ENCODE results near the gene ADARB1.

ADARB1 gene

DNA sequence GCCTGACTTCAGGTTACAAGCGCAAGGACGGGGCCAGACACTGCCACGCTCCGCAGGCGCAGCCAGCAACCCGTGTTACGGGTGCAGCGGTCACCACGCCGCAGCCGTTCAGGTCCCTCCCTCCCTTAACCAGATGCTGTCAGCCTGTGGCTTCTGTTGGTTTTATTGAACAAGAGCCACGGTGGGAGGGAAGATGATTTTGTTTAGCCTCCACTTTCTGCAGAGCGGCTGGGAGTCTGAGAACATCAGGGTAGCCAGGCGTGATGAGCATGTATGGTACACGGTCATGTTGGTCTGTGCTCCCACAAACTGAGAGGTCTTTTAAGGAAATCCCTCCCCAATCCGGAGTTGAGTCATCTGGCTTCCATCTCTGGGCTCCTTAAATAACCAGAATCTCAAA is 18.5 kb upstream of the ADARB1 start:
- DNase-seq: no peak

DNA sequence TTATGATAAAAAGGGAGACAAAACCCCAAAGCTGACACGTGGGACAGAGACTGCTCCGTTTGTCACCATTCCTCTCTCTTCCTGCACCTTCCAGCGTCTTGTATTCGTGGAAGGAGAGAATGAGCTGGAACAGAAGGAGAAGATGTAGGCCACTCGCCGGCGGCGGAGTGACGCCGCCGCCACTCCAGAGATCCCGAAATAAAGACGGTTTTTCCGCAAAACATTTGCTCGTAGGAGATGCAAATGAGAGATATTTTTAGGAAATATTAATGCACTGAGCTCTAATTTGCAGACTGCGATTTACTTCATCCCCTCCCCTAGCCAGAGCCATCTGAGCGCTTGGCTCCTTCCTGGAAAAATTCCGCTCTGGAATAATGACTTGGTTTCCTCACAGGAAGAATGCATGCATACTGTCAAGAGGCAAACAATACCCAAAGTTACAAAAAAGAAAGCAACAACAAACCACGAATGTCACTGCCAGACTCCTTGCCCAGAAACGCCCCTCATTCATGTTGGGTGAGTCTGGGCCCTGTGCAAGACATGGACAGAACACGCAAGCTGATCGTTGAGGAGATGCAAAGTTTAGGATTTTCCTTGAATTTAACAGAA is 18.0 kb upstream of the ADARB1 start:
- DNase-seq: no peak

DNA sequence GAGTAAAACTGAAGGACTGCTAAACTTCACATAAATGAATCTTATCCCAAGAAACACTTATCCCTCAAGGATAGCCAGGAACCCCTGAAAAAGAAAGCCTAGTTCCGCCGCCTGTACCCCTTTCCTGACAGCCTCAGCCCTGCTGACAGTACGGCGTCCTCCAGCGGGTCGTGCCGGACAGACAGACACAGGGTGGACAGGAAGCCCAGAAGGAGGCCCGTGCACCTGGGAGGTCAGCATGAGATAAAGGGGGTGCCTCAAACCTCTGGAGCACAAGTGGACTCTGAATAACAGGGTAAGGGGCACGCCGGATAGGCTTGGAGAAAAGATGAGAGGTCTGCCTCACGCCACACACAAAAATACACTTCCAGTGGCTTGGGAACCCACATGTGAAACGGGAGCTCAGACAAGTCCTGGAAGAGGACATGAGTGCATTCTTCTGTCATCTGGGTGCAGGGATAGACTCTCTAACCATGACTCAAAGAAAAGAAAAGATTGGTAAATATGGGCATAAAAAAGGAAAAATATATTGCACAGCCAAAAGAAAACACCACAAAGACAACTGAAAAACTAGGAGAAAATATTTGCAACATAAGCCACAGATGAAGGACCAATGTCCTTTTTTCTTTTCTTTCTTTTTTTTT is 17.3 kb upstream of the ADARB1 start:
- no peak for DNase-seq

DNA sequence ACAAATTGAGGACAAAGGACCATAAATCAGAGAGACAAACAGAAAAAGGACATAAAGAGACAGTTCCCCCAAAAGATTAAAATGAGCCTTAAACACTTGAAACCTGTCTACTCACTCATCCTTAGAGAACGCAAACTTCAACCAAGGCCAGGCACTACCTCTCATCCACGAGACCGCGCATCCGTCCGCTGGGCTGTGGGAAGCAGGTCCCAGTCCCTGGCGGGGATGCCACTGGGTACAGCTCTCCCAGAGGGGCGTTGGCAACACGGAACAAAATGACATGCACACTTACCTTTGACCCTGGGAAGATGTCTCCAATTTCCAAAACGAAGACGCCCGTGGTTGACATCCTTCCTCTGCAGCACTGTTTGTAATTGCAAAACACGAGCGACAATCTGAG is 16.5 kb upstream of the ADARB1 start:
- DNase-seq: no peak

DNA sequence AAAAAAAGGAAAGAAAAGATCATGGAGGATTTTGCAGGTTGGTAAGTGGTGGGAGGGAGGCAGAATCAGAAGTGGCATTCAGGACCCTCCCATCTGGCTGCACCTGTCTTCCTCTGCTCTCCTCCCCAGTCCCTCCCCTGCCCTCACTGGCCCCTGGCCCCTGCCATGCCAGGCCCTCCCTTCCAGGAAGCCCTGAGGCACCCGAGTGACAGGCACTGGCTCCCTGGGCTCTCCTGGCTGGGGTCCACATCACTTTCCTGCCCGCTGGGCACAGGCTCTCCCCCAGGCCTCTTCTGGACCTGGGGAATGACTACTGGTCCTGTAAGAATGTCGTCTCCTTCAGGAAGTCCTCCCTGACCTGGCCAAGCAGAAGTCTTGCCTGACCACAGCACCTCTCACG is 15.3 kb upstream of the ADARB1 start:
- no peak for DNase-seq

DNA sequence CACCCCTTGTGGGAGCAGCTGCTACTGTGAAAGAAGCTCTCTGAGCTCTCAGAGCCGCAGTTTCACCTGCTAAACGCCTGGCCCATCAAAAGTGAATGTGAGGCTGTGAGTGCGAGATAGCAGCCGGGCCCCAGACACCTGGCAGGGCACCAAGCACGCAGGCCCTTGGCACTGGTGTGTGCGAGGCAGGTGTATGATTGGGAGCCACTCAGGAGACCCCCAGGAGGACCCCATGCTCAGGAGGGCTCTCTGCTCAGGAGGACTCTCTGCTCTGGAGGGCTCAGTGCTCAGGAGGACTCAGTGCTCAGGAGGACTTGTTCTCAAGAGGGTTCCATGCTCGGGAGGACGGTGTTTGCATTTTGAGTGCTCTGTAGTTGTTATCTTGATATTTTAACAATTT is 14.3 kb upstream of the ADARB1 start:
- no peak for DNase-seq

DNA sequence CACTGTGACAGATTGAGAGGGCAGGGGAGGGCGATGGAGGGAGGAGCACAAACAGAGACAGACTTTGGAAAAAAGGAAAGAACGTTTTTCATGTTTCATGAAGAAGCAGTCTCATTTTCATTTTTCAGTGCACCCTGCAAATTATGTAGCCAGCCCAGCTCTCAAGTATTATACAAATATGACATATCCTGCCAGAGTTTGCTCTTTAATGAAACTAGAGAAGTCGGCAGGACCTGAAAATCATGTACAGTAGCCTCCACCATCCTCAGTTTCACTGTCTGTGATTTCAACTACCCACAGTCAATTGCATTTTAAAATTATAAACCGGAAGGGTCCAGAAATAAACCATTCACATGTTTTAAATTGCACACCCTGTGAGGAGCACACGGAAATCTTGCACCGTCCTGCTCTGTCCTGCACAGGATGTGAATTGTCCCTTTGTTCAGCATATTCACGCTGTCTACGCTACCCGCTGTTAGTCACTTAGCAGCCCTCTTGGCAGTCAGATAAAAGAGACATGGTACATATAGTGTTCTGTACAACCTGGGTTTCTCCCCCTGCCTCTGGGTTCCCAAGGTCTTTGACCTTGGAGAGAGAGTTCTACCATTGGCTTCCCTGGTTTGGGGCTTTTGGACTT is 13.6 kb upstream of the ADARB1 start:
- DNase-seq: no peak

DNA sequence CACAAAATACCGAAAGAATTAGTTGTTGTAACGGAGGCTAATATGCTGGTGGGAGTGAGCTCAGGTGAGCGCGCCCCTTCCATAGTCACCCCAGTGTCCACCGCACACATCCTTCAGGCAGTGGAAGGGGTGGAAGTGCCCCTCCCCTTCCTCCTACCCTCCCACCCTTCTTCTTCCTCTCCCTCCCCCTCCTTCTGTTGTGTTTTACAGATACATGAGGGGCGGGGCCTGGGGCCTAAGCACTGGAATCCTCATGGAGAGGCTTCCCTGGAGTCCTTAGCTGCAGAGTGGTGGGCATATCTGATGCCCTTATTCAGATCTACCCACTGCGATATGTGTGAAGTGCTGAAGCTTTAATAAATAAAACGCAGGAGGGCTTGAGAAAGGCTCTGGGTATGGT is 10.3 kb upstream of the ADARB1 start:
- DNase-seq: no peak

DNA sequence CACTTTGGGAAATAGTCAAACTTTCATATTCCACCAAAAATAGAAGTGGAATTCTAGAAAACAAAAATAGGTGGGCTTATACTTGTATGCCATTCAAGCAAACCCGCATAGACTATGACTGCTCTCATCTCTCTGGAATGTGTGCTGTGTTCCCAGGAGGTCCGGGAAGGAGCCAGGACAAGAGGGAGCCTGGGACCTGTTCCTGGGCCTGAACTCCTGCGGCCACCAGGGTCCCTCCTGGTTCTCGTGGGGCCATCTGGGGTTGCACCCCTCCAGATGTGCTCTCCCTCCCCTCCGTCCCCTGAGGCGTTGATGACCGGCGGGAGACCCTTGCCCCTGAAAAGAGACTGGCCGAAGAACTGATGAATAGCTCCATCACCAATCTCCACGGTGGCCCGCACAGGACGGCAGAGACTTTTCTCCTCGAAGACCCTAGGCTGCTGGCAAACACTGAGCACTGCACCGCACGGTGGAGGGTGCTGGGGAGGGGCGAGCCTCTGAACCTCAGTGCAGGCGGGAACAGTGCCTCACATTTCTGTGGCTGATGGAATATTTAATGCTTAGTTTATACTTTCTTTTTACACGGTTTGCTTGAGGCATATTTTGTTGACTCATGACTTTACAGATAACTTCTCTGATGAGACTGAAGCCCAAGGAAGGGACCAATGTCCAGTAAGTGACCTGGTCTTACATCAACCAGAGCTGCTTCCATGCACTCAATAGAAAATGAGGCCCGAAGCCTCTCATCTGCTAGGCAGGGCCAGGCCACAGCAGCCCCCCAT is 9.6 kb upstream of the ADARB1 start:
- no peak for DNase-seq

DNA sequence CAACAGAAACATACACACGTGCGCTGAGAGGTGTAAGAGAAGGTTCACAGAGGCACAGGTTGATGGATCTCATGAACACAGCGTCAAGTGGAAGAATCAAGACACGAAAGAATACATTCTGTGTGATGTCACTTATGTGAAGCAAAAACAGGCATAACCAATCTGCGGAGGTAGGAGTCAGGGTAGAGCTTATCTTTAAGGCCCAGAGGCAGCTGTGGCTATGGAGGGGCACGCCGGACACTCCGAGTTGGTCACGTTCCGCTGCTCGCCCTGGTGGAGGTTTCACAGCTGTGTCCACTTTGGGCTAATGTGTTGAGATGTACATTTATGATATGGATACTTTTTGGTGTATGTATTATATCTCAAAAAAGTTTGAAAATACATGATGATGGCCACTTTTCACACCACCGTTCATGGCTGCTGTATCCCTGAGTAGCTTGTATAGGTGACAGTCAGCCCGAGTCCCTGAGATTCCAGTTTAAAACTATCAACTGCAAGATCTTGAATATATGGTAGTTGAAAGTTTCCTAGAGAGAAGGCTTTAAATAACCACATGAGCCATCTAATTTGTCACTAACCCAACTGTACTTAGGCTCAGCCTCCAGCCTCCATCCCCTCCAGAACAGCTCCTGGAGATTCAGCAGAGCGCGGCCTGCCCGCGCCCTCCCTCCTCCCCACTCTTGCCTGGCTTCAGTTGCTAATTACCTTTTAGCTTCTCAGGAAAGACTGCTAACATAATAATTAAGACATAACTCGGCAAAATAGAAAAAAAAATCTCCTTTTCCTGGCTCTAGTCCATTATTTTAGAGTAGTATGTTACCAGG is 6.7 kb upstream of the ADARB1 start:
- no peak for DNase-seq

DNA sequence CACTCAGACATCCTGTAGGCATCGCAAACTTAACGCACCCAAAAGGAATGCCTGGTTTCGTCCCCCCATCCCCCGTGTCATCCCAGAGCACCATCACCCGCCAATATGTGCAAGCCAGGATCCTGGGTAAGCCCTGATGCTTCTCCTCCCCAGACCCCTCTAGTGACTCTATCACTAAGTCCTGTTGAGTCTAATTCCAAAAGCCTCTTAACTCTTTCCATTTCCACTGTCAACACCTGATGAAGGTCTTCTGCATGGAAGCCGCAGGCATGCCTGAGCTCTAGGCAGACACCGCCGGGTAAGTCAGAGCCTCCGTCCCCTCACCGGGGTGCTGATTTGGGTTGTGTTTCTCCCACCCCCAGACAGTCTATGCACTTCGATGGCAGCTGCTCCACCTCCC is 5.3 kb upstream of the ADARB1 start:
- no peak for DNase-seq

DNA sequence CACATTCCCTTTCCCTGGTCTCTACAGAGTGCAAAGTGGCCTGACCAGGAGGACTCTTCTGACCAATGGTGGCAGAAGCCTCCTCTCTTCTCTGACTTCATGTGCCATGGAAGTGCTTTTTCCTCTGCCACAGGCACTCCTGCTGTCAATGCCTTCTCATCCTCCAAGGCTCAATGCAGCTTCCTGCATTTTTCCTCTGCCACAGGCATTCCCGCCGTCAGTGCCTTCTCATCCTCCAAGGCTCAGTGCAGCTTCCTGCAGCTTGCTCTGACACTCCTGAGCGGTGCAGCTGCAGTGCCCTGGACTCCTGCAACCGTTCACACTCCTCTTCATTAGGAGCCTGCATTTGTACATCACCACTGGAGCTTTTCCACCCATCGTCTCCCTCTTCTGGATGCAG is 4.7 kb upstream of the ADARB1 start:
- DNase-seq: no peak

DNA sequence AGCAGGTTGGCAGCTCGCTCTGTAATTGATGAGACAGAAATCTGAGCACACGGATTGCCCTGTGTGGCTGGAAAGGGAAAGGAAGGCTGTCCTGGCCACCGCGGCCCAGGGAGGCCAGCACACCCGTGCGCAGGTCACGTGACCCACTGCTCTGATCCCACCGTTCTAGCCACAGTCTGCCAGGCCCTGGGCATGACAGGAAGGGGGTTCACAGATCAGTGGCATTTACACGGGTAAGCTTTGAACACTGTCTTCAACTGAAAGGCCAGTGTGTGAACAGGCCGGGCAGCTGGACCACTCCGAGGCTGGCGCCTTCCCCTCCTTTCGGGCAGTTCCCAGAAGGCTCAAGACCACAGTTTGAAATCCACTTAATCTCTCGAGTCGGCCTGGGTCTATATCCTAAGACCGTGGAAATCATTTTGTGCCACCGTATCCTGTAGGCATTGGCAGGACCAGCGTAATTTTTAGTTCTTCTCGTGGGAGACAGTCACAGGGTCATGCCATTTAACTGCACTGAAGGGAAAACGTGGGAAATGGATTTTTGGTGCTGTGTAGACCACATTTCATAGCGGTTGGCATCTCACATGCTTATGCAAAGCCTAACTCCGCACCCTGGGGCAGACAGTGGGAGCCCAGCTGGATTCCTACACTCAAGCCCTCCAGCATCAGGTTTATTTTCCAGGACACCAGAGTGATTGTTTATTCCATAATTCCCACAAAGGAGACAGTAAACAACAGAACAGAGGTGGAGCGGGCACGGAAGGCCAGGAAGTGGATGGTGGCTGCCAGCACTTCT is 3.1 kb upstream of the ADARB1 start:
- DNase-seq: no peak

DNA sequence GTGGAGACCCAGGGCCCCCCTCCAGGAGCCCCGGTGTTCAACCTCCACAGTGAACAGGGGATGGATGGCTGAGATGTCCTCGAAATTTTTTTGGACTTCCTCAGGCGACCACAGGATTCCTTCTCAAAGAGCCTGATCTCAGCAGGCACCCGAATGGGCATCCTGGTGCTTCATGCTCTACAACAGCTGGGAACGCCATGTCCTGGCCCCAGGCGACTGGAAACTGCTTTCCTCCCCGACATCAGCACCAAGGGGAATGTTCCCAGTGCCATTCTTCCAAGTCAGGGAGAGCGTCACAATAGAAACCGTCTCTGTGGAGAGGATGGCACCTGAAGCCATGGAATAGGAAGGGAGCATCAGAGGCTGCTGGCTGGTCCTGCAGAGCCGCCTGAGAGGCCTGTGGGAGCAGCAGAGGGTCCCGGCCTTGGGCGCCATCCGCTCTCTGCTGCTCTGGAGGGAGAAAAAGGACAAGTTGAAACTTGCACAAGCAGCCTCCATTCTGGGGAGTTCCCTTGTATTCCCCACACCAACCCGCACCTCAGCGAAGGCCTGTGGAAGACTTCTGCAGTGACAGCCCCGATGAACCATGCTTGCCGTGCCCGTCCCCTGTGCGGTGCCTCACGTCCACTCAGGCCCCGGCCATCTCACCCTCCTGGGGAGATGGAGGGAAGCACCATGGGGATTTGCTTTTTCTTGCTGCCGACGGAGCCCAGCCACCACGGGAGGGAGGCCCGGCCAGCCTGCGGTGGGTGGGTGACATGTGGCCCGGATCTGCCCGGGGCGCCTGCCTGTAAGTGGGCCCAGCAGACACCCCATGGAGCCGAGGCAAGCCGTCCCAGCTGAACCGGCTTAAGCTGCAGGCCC is 2.3 kb upstream of the ADARB1 start:
- no peak for DNase-seq

DNA sequence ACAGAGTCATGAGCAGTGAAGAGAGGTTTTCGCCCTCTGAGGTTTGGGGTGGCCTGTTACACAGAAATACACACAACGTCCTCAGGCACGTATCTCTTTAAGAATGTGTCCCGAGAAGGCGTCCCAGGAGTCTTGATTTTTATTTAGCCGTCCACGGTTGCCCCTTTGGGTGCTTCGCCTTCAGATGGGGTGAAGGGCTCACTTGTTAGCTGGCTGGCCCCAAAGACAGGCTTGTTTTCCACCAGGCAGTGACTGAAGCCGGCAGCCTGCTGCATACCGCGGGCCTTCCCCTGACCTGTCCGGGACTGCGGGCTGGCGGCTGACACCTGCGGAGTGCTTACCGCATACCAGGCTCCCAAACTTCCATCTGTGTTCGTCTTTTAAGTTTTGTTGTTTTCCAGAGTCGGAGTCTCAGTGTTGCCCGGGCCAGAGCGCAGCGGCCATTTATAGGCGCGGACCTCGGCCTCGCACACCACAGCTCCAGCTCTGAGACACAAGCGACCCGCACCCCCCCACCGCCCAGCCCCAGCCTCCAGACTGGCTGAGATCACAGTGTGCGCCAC is 1.6 kb upstream of the ADARB1 start:
- no peak for DNase-seq

DNA sequence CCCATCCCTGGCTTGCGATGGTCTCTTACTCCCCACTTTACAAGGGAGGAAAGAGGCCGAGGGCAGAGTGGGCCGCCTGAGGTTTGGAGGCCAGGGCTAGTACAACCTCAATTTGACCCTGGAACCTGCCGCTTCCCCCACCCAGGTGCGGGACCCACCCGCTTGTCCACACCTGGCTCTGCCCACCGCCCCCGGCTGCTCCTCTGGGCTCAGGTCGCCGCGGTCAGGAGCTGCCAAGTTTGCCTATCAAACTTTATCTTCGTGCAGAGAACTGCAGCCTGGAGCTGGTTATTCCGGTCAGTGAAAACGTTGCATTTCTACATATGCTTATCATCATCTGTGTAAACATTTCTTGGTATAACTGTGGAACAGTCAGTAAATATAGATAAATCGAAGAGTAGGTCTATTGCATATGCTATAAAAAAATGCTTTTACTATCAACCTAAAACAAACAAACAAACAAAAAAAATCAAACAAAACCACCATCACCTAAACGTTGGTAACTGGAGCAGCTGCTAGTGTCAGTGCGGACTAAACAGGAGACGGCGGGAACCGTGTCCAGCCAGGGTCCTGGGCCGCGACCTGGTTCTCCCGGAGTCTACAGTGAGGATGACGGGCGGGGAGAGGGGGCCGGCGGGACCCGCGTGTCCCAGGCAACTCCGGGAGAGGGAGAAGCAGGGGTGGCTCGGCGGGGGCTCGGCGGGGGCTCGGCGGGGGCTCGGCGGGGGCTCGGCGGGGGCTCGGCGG is 906 bp upstream of the ADARB1 start:
- DNase-seq: no peak

DNA sequence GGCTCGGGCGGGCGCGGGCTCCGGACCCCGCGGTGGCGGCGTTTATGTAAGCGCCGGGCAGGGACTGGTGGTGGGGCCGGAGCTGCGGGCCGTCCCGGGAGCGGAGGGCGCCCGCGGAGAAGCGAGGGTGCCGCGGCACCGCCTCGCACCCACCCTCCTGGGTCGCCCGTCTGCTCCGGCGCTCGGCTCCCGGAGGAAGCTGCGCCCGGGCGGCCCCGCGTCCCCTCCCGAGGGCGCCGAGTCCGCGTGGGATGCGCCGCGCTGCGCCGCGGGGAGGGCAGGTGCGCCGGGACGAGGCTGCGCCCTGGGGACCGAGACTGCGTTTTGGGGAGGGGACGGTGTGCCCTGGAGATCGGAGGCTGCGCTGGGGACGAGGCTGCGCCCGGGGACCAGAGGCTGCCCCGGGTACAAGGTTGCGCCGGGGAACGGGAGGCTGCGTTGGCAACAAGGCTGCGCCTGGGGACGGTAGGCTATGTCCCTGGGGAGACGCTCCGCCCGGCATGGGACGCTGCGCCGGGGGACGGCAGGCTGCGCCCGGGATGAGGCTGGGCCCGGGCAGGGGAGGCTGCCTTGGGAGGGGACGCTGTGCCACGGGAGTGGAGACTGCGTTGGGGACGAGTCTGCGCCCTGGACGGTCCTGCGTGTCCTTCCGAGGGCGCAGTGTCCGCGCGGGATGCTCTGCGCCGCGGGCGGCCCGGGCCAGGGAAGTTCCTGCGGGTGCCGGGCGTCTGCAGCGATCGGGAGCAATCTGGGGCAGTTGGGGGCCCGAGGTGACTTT is 627 bp downstream of the ADARB1 start:
- peak in 2 of 3 donors; percentile 33 to 61 for DNase-seq

DNA sequence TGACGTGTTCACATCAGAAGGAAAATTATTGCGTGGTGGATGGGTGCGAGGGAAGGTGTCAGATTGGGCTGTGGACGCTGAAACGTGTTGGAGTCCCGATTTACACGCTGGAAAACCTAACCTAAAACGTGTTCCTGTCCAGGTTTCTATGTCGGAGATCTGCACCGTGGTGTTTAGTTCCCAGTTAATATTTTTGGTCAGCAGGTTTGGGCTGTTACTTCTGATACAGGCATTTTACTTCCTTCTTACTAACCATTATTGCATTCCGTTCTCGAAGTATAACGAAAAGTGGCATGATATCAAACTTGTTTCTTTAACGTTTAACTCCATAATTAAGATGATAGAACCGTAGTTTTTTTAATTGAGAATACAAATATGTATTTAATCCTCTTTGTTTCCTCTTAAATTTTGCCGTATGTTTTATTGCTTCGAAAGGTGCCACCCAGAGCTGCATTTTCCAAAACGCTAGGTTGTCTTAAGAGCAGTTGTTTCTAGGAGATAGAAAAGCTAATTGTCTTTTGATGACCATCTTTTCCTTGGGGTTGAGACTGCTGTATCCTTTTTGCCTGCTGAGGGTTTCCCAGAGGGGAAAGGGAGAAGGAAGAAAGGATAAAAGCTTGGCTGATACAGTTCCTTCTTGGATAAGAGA is 1.3 kb downstream of the ADARB1 start:
- DNase-seq: no peak
